ENCODE results near the gene TXNDC16.

DNA sequence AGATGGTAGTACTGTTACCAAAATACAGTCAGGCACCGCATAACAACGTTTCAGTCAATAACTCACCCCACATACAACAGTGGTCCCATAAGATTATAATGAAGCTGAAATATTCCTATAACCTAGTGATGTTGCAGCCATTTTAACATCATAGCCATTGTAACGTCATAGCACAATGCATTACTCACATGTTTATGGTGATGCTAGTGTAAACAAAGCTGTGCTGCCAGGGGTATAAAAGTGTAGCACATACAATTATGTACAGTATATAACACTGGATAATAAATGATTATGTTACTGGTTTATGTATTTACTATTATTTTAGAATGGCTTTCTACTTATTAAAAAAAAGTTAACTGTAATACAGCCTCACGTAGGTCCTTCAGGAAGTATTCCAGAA lies 37.3 kb upstream of the TXNDC16 start:
- TF ChIP-seq, protein P1, sequence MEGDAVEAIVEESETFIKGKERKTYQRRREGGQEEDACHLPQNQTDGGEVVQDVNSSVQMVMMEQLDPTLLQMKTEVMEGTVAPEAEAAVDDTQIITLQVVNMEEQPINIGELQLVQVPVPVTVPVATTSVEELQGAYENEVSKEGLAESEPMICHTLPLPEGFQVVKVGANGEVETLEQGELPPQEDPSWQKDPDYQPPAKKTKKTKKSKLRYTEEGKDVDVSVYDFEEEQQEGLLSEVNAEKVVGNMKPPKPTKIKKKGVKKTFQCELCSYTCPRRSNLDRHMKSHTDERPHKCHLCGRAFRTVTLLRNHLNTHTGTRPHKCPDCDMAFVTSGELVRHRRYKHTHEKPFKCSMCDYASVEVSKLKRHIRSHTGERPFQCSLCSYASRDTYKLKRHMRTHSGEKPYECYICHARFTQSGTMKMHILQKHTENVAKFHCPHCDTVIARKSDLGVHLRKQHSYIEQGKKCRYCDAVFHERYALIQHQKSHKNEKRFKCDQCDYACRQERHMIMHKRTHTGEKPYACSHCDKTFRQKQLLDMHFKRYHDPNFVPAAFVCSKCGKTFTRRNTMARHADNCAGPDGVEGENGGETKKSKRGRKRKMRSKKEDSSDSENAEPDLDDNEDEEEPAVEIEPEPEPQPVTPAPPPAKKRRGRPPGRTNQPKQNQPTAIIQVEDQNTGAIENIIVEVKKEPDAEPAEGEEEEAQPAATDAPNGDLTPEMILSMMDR (IDR thresholded peaks at IDR 0.05 in 8 of 11, conservative IDR thresholded peaks at IDR 0.05 in 3 of 11), result no peak
- TF ChIP-seq POLR2AphosphoS5 (IDR thresholded peaks at IDR 0.05) (no peak), POLR2A (IDR thresholded peaks at IDR 0.05) (no peak)

All from spleen (tissue), 7 donors.